Breast epithelium (tissue), 3 donors: Measurements from ENCODE around the gene CSF2.
"Not testable (repeated sequence)": the region's sequence is repeated elsewhere in the genome, so short reads cannot be mapped to it uniquely, and the experiment has no call there.

ENCODE experiments used
- CTCF ChIP-seq, 3 donors: fragments of 450-650 bp; IDR thresholded peaks; one replicate each; pipeline ENCODE4 v1.5.1; 2016 to 2017; ENCODE audit warnings: antibody characterized with exemption in 3 of 3, mild to moderate bottlenecking in 3 of 3, moderate library complexity in 3 of 3
- POLR2A ChIP-seq: fragments of 450-650 bp; IDR thresholded peaks from one replicate; pipeline ENCODE4 v1.6.1; 2016; ENCODE audit warnings: antibody characterized with exemption, mild to moderate bottlenecking, moderate library complexity

- not testable (repeated sequence) for TF ChIP-seq CTCF (IDR thresholded peaks at IDR 0.05); POLR2A
Measured at GRCh38 chr5:132108495-132108894, 34.9 kb downstream of the CSF2 start.
